AG04450 (cell line): ENCODE results near the gene SPATA20. TPM values are rescaled to one million over a fixed set of nuclear protein-coding genes. Genes with fewer than 3 reads are reported as not detected.

Experiments
- CTCF ChIA-PET: fragments of 300-600, 350-600 bp; formaldehyde crosslinking; extraction: SDS; loops from one replicate; lab custom pipeline; 2022; ENCODE audit warnings: antibody characterized with exemption, inconsistent platforms; lab: Charles Lee
- POLR2A ChIA-PET: fragments of 350-600 bp; formaldehyde crosslinking; extraction: SDS; loops from one replicate; lab custom pipeline; 2021; ENCODE audit warnings: antibody characterized with exemption, inconsistent platforms; lab: Yijun Ruan, JAX
- DNase-seq: peaks from one replicate; pipeline ENCODE4 v3.0.0-alpha.2; 2011; ENCODE audit warnings: low read depth, low spot score
- H3K27ac ChIP-seq: one replicate; pipeline ENCODE4 v1.5.1; 2012; ENCODE audit warnings: low read depth, low read length, control low read depth
- H3K27me3 ChIP-seq: one replicate; pipeline ENCODE4 v1.6.0; 2012; ENCODE audit warnings: low read length; ENCODE audit not compliant: control insufficient read depth, insufficient read depth
- H3K4me3 ChIP-seq: 2 replicates; pipeline ENCODE4 v1.5.1; 2011; ENCODE audit warnings: mild to moderate bottlenecking, low read depth, low read length, control low read depth
- H3K9me3 ChIP-seq: 2 replicates; pipeline ENCODE4 v1.5.1; 2012; ENCODE audit warnings: low read length; ENCODE audit not compliant: control insufficient read depth, insufficient read depth
- polyA plus RNA-seq: library from polyadenylated mRNA; depleted of rRNA; stranded (reverse); fragments of >200 nt; gene quantifications from 2 replicates; pipeline ENCODE4 v1.2.3, GENCODE V29; 2011
- TF ChIP-seq, protein P1 (sequence below): IDR thresholded peaks from 2 replicates; pipeline ENCODE4 v1.5.1; 2011; ENCODE audit warnings: low read depth, low read length, control low read depth, inconsistent platforms

Gene SPATA20
- polyA plus RNA-seq, 1 experiment: 17.1 TPM

DNA sequence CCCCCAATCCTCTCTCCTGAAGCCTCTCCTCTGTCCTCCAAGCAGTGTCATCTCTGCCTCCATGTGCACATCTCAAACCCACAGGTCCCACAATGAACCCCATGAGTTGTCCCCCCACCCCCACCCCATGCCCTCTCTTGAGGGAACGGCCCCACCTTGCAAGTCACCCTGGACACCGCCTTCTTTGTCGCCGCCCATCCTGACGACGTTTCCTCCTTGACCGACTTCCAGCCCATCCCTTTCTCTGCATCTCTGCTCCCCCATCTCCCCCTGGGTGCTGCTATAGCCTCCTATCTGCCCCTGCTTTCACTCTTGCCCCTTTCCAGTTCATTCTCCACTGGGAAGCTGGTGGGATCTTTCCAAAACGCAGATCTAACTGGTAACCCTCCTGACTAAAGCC, 1.7 kb upstream of the SPATA20 start:
- TF ChIP-seq, protein P1, sequence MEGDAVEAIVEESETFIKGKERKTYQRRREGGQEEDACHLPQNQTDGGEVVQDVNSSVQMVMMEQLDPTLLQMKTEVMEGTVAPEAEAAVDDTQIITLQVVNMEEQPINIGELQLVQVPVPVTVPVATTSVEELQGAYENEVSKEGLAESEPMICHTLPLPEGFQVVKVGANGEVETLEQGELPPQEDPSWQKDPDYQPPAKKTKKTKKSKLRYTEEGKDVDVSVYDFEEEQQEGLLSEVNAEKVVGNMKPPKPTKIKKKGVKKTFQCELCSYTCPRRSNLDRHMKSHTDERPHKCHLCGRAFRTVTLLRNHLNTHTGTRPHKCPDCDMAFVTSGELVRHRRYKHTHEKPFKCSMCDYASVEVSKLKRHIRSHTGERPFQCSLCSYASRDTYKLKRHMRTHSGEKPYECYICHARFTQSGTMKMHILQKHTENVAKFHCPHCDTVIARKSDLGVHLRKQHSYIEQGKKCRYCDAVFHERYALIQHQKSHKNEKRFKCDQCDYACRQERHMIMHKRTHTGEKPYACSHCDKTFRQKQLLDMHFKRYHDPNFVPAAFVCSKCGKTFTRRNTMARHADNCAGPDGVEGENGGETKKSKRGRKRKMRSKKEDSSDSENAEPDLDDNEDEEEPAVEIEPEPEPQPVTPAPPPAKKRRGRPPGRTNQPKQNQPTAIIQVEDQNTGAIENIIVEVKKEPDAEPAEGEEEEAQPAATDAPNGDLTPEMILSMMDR: no peak
- no peak overlapping the region for H3K4me3 ChIP-seq
- H3K27me3 ChIP-seq: no peaks in the 10 kb centered on the region
- H3K27ac ChIP-seq: no peak overlapping the region
- H3K9me3 ChIP-seq: no peaks in the 10 kb centered on the region; the same call in 1 of the 2 replicates
- ChIA-PET CTCF (interaction anchor here (0.6 to 0.7 kb wide), 3 partner anchors 82 to 294 kb away, joined by 3 read pairs; no protein-coding TSS in a partner anchor), POLR2A (no interaction called here)
- no peak for DNase-seq

DNA sequence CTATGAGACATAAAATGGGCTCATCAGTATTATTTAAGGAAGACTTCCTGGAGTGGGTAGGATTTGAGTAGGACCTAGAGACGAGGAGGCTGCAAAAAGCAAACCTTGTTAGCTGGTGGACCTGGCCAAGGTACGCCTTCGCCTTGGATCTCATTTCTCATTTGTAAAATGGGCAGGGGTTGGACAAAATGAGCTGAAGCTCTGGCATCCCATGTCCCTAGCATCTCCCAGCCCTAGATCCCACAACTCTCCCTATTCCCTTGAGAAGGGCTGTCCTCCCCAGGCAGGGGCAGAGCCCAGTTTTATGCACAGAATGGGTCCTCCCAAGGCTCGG, 306 bp upstream of the SPATA20 start:
- DNase-seq: no peak
- no peak overlapping the region for H3K27ac ChIP-seq
- POLR2A ChIA-PET: interaction anchor here (0.5 kb wide), 1 partner anchor 78 kb away, joined by 7 read pairs; no protein-coding TSS in a partner anchor
- H3K27me3 ChIP-seq: no peaks in the 10 kb centered on the region
- CTCF ChIA-PET: interaction anchor here (0.5 to 7.5 kb wide), 5 partner anchors 135 to 390 kb away, joined by 3 to 192 read pairs (median 3); no protein-coding TSS in a partner anchor
- peak overlapping the region; percentile 73 for H3K4me3 ChIP-seq
- H3K9me3 ChIP-seq: no peaks in the 10 kb centered on the region
- TF ChIP-seq, protein P1: no peak

DNA sequence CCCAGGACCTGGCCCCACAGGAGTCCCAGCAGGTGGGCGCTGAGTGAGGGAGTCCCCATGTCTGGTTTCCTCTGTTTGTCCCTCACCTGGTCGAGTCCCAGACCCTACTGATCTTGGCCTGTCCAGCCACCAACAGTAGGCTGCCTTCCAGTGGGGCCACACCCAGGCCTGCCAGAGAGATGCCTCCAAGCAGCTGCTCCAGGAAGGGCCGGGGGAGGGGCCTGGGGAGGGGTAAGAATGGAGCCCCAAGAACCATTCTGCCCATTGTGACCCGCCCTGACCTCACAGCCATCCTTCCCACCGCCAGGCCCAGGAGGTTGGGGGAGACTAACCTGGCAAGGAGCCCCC, 736 bp downstream of the SPATA20 start:
- H3K9me3 ChIP-seq: no peaks in the 10 kb centered on the region
- H3K27me3 ChIP-seq: no peaks in the 10 kb centered on the region
- DNase-seq: no peak
- TF ChIP-seq, protein P1: no peak
- peak overlapping the region; percentile 73 for H3K4me3 ChIP-seq
- no peak overlapping the region for H3K27ac ChIP-seq
- POLR2A ChIA-PET: interaction anchor here (0.6 kb wide), 1 partner anchor 124 kb away, joined by 3 read pairs; no protein-coding TSS in a partner anchor
- CTCF ChIA-PET: interaction anchor here (0.6 to 7.5 kb wide), 4 partner anchors 134 to 294 kb away, joined by 3 to 192 read pairs (median 4); no protein-coding TSS in a partner anchor

DNA sequence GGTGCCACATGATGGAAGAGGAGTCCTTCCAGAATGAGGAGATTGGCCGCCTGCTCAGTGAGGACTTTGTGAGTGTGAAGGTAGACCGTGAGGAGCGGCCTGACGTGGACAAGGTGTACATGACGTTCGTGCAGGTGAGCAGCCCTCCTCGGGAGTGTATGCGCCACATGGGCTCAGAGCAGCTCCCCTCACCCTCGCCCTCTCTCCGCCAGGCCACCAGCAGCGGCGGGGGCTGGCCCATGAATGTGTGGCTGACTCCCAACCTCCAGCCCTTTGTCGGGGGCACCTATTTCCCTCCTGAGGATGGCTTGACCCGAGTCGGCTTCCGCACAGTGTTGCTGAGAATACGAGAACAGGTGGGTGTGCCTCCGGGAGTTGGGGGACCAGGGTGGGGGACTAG, 1.9 kb downstream of the SPATA20 start:
- ChIA-PET POLR2A (no interaction called here), CTCF (interaction anchor here (0.6 to 7.5 kb wide), 7 partner anchors 7 to 157 kb away, joined by 3 to 192 read pairs (median 28); partner anchors contain the start of gene CACNA1G)
- Histone ChIP-seq H3K27me3 (no peaks in the 10 kb centered on the region), H3K27ac (no peak overlapping the region), H3K4me3 (no peak overlapping the region), H3K9me3 (no peaks in the 10 kb centered on the region)
- TF ChIP-seq, protein P1: no peak
- no peak for DNase-seq

DNA sequence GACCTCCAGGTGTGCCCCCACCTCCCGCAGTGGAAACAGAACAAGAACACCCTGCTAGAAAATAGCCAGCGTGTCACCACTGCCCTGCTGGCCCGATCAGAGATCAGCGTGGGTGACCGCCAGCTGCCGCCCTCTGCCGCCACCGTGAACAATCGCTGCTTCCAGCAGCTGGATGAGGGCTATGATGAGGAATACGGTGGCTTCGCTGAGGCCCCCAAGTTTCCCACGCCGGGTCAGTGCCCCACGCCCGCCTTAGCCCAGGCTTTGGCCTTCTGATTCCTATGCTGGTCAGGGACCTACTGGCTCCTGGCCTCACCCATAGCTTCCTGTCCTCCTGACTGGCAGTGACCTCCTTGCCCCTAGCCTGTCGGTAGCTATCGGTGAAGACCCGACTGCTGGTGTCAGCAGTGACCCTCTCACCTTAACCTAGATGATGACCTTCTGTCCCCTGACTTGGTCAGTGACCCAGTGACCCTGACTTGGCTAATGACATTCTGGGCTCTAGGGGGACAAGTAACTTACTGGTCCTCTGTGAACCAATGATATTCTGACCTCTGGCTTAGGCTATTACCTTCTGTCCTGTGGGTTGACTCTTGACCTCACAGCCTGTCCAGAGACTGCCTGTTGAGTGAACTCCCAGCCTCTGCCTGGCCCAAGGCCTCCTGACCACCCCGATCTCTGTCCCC, 2.4 kb downstream of the SPATA20 start:
- TF ChIP-seq, protein P1: no peak
- Histone ChIP-seq H3K9me3 (no peaks in the 10 kb centered on the region), H3K27me3 (no peaks in the 10 kb centered on the region), H3K27ac (no peak overlapping the region), H3K4me3 (no peak overlapping the region)
- CTCF ChIA-PET: interaction anchor here (0.6 to 7.5 kb wide), 11 partner anchors 8 to 156 kb away, joined by 3 to 192 read pairs (median 16); partner anchors contain the start of gene CACNA1G
- POLR2A ChIA-PET: no interaction called here
- no peak for DNase-seq
